ENCODE measurements around the gene UCN.
"Not testable (repeated sequence)": the region's sequence is repeated elsewhere in the genome, so short reads cannot be mapped to it uniquely, and the experiment has no call there.

UCN gene

GRCh38 chr2:27281855-27282559 lies 26.2 kb downstream of the UCN start, which contains the start of gene TRIM54:
Gene TRIM54, plus strand, starts transcription at chr2:27282429. Its CDS starts 303 bp downstream, at chr2:27282732.
- no peak for DNase-seq

- no peak for DNase-seq
These were observed 26.8 kb downstream of the UCN start for GRCh38 chr2:27281442-27281841.

GRCh38 chr2:27280826-27281225 lies 27.4 kb downstream of the UCN start:
- DNase-seq = no peak

- DNase-seq = no peak
These were observed 30.2 kb downstream of the UCN start for GRCh38 chr2:27278010-27278409.

GRCh38 chr2:27275211-27276150 lies 32.8 kb downstream of the UCN start, which contains the start of gene DNAJC5G:
Gene DNAJC5G, plus strand, starts transcription at chr2:27275433. Its CDS starts 1,296 bp downstream, at chr2:27276729.
- no peak for DNase-seq

- not testable (repeated sequence) for DNase-seq
These were observed 35.4 kb downstream of the UCN start for GRCh38 chr2:27272537-27273522.

- DNase-seq = no peak
These were observed 36.5 kb downstream of the UCN start for GRCh38 chr2:27271631-27272340.

- DNase-seq = no peak
These were observed 37.6 kb downstream of the UCN start for GRCh38 chr2:27270670-27271069.

GRCh38 chr2:27270131-27270530 lies 38.1 kb downstream of the UCN start:
- DNase-seq = no peak

GRCh38 chr2:27268296-27268695 lies 39.9 kb downstream of the UCN start:
- not testable (repeated sequence) for DNase-seq

- DNase-seq = no peak
These were observed 42.7 kb downstream of the UCN start for GRCh38 chr2:27265536-27265870.

- DNase-seq = peak; percentile 74
These were observed 43.3 kb downstream of the UCN start for GRCh38 chr2:27264753-27265535.

GRCh38 chr2:27264253-27264752 lies 43.9 kb downstream of the UCN start:
- DNase-seq = no peak

- no peak for DNase-seq
These were observed 44.7 kb downstream of the UCN start for GRCh38 chr2:27263287-27264252.

GRCh38 chr2:27262379-27263286 lies 45.6 kb downstream of the UCN start, which contains the start of gene SLC30A3:
Gene SLC30A3, minus strand, starts transcription at chr2:27263047. Its CDS starts 141 bp downstream, at chr2:27262906.
- DNase-seq = peak; percentile 59

GRCh38 chr2:27261926-27262298 lies 46.3 kb downstream of the UCN start:
- no peak for DNase-seq

- no peak for DNase-seq
These were observed 46.9 kb downstream of the UCN start for GRCh38 chr2:27261241-27261925.

GRCh38 chr2:27258051-27258450 lies 50.2 kb downstream of the UCN start:
- no peak for DNase-seq
